ENCODE data around the gene ERG. TPM values are rescaled to one million over a fixed set of nuclear protein-coding genes. Genes with fewer than 3 reads are reported as not detected.

Gene ERG
- total RNA-seq, 1 experiment from 2014 or later = 0.11 TPM

GRCh38 chr21:38503583-38503982, 5.3 kb upstream of the ERG start:
- Histone ChIP-seq H3K9me3 (ENCODE audit: control insufficient read depth, low read depth, low read length) (no peaks in the 10 kb centered on the region), H2BK15ac (ENCODE audit: low read depth, low read length) (no peak overlapping the region), H2BK20ac (ENCODE audit: low read depth, low read length, poor library complexity, severe bottlenecking) (no peak overlapping the region), H2AFZ (ENCODE audit: low read length) (no peak overlapping the region), H3K23me2 (ENCODE audit: insufficient read length, low read depth, low read length, poor library complexity, severe bottlenecking) (no peaks in the 10 kb centered on the region), H2BK12ac (ENCODE audit: insufficient read length, low read depth, low read length) (no peak overlapping the region), H3K27me3 (ENCODE audit: insufficient read depth, low read length) (no peaks in the 10 kb centered on the region), H3K9ac (ENCODE audit: extremely low read depth, insufficient read length, low read length) (no peak overlapping the region), H4K20me1 (ENCODE audit: control insufficient read depth, insufficient read depth, insufficient read length) (no peaks in the 10 kb centered on the region), H4K5ac (ENCODE audit: insufficient read length, low read depth, low read length) (no peak overlapping the region), H3K18ac (ENCODE audit: insufficient read length, low read depth, low read length) (no peak overlapping the region), H3K4me1 (ENCODE audit: insufficient read depth, low read length) (no peaks in the 10 kb centered on the region; the same call in 1 of the 2 replicates), H2AK5ac (ENCODE audit: insufficient read length, low read length) (no peak overlapping the region), H3K14ac (ENCODE audit: insufficient read depth, low read length) (no peak overlapping the region; the same call in 1 of the 2 replicates), H3K56ac (ENCODE audit: insufficient read length, low read depth, low read length) (no peak overlapping the region), H3K4me2 (ENCODE audit: insufficient read depth, insufficient read length, low read length) (no peak overlapping the region), H2BK120ac (ENCODE audit: low read depth, low read length, poor library complexity, severe bottlenecking) (no peak overlapping the region), H4K8ac (replicated peaks; ENCODE audit: insufficient read length, low read depth, low read length) (no peak overlapping the region), H3K27ac (ENCODE audit: insufficient read length, low read depth, low read length) (no peak overlapping the region), H2BK5ac (ENCODE audit: insufficient read length, low read length) (no peak overlapping the region), H3K79me1 (ENCODE audit: insufficient read depth, low read depth, low read length, poor library complexity, severe bottlenecking) (no peaks in the 10 kb centered on the region), H3K23ac (ENCODE audit: insufficient read length, low read depth, low read length) (no peak overlapping the region), H4K91ac (ENCODE audit: insufficient read length, low read depth, low read length) (no peak overlapping the region), H3T11ph (ENCODE audit: low read length) (no peak overlapping the region), H3K79me2 (ENCODE audit: insufficient read depth, low read length) (no peaks in the 10 kb centered on the region), H3K4ac (ENCODE audit: low read depth, low read length) (no peak overlapping the region)
- Mint-ChIP-seq H3K4me3 (no peak overlapping the region), H3K4me1 (peaks cover 16 to 19% of the 10 kb centered on the region in 2 experiments), H3K27ac (no peak overlapping the region), H3K27me3 (ENCODE audit: low read depth) (peaks cover 4% of the 10 kb centered on the region), H3K36me3 (ENCODE audit: insufficient read depth in 1 of 3, low read depth in 3 of 3) (peaks cover 0 to 2% (median 0%) of the 10 kb centered on the region in 3 experiments; a peak in 1 of 7 replicates), H3K9me3 (no peaks in the 10 kb centered on the region; a peak in 1 of 5 replicates)
- DNase-seq = no peak
- WGBS (ENCODE audit: extremely low coverage, insufficient read length, low lambda C conversion rate) = no CpG with 5 or more reads among the region's 10 CpGs
- no peak for TF ChIP-seq CTCF (conservative IDR thresholded peaks at IDR 0.05)

All from H9 (cell line).